UCSD-AML1 (cell line): Measurements from ENCODE around the gene NCOA3.
"Not testable (repeated sequence)": the region's sequence is repeated elsewhere in the genome, so short reads cannot be mapped to it uniquely, and the experiment has no call there.

Experiments
- DNase-seq: peaks from one replicate; lab custom pipeline; 2025; ENCODE audit not compliant: unreplicated experiment; lab: John Stamatoyannopoulos, UW

NCOA3 gene

GRCh38 chr20:47501482-47502270 is at the start of gene NCOA3:
TSS of gene NCOA3 (plus strand) at chr20:47501887. CDS start at chr20:47622248, 120,361 bp downstream.
- peak; percentile 97 for DNase-seq

- DNase-seq, result no peak
Measured at GRCh38 chr20:47452736-47453161, 48.9 kb upstream of the NCOA3 start.

DNA sequence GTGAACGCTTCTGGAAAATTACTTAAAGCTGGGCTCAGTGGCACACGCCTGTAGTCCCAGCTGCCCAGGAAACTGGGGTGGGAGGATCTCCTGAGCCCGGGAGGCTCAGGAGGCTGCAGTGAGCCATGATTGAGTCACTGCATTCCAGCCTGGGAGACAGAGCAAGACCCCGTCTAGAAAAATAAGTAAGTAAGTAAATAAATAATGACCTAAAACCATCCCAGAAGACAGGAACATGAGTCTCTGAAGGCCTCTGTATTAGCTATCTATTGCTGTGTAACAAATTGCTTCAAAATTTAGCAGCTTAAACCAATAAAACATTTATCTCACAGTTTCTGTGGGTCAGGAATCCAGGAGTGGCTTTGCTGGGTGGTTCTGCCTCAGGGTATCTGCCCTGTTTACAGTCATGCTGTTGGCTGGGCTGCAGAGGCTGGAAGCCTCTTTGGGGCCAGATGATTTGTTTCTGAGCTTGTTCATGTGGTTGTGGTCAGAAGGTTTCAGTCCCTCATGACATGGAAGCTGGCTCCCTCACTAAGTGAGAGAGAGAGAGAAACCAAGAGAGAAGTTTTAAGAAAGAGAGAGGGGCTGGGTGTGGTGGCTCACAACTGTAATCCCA is 48.4 kb upstream of the NCOA3 start:
- no peak for DNase-seq

- no peak for DNase-seq
Measured at GRCh38 chr20:47454298-47455132, 47.2 kb upstream of the NCOA3 start.

GRCh38 chr20:47455133-47456040 is 46.3 kb upstream of the NCOA3 start:
- DNase-seq, result no peak

GRCh38 chr20:47456041-47456537 is 45.6 kb upstream of the NCOA3 start:
- DNase-seq, result no peak

DNA sequence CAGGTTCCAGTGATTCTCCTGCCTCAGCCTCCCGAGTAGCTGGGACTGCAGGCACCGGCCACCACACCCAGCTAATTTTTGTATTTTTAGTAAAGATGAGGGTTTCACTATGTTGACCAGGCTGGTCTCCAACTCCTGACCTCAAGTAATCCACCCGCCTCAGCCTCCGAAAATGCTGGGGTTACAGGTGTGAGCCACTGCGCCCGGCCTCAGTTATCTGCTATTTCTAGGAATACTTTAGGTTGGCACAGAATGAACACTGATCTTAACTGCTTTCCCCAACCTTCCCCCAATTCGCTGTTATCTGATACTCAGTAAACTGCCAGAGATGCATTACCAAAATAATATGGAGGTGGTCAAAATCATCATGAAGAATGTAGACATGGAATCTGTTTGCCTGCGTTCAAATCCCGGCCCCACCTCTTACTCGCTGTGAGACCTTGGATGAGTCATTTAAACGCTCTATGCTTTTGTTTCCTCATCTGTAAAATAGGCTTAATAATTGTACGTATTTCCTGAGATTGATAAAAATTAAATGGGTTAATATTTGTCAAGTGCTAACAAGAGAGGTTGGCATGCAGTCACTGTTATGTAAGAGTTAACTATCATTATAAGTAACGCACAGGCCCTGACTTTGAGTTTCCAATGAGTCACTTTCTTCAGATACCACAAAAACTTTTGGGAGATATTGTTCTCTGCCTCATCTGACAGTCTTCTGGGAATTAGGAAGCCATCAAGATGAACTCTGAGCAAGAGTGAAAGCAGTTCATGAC is 44.5 kb upstream of the NCOA3 start:
- no peak for DNase-seq

DNA sequence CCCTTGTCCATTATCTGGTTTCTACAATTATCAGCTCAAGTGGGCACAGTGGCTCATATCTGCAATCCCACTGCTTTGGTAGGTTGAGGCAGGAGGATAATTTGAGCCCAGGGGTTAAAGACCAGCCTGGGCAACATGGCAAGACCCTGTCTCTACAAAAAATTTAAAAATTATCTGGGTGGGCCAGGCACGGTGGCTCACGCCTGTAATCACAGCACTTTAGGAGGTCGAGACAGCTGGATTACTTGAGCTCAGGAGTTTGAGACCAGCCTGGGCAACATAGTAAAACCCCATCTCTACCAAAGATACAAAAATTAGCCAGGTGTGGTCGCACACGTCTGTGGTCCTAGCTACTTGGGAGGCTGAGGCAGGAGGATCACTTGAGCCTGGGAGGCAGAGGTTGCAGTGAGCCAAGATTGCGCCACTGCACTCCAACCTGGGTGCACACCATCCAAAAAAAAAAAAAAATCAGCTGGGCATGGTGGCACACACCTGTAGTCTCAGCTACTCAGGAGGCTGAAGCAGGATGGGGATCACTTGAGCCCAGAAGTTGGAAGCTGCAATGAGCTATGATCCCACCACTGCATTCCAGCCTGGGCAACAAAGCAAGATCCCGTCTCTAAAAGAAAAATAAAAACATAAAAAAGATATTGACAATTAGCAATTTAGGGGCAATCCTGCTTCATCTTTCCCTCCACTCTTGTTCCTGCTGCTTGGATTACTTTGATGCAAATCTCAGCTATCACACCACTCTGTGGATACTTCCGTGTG is 43.2 kb upstream of the NCOA3 start:
- DNase-seq, result not testable (repeated sequence)

- DNase-seq, result no peak
Measured at GRCh38 chr20:47459344-47460073, 42.2 kb upstream of the NCOA3 start.

DNA sequence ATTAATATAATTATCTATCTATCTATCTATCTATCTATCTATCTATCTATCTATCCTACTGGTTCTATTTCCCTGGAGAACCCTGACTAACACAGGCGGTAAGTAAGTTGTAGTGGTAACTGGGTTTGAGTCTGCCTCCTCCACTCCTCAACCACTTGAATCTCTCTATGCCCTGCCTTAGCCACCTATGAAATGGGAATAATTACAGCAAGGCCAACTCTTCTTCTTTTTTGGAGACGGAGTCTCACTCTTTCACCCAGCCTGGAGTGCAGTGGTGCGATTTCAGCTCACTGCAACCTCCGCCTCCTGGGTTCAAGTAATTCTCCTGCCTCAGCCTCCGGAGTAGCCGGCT is 41.0 kb upstream of the NCOA3 start:
- not testable (repeated sequence) for DNase-seq

- no peak for DNase-seq
Measured at GRCh38 chr20:47461120-47461685, 40.5 kb upstream of the NCOA3 start.

GRCh38 chr20:47461906-47462305 is 39.8 kb upstream of the NCOA3 start:
- DNase-seq, result not testable (repeated sequence)

DNA sequence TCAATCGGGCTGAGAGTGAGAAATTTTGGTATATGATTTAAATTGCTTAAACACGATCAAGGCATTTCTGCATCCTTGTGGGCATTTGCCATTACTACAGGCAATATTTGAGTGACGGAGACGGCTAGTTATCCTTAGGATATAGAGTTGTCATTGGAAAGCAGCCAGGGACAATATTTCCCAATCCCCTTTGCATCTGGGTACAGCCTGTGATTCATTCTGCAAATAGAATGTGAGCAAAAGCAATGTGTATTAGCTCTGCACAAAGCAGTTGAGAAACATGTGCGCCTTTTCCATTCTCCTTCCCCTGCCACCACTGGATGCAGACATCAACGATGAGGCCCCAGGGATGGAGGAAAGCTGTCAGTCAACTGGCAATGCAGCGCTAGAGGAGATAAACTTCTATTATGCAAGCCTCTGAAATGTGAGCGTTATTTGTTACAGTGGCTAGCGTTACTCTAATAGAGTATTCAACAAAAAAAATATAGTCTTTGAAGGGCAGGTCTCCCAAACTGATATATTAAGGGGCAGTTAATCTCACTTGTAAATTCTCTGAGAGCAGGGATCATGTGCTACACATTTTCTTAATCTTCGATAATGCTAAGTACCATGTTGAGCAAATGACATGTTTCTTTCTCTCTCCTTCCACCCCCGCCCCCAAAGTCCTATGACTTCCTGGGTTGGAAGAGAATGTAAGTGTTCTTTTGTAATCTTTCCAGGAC is 37.1 kb upstream of the NCOA3 start:
- no peak for DNase-seq

- DNase-seq, result no peak
Measured at GRCh38 chr20:47465335-47466090, 36.2 kb upstream of the NCOA3 start.

GRCh38 chr20:47466213-47466612 is 35.5 kb upstream of the NCOA3 start:
- no peak for DNase-seq

DNA sequence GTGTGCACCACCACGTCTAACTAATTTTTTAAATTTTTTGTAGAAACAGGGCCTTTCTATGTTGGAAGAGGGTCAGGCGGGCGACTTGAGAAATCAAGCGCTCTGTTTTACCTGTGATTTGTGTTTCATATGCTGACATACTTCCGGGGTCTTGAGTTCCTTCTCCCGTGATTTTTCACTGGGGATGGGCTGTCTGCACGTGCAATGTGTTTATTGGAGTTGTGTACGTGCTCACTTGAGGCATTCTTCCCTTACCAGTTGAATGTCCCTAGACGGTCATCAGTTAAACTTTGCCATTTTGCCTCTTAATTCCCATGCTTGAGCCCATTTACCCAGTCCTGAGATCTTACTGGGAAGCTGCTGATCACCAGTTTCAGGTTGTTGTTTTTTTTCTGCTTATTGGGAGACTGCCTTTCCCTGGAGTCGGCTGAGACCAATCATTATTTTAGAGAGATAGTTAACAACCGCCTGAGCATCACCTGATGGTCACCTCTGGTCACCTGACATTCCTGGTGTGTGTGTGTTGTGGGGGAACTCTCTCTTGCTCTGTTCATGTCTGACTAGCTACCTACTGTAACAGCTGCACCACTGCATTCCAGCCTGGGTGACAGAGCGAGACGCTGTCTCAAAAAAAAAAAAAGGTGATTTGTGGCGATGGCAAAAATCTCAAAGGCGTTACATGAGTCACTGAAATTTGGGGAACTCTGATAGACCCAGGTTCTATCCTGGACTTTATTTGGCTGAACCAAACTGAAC is 34.8 kb upstream of the NCOA3 start:
- no peak for DNase-seq
